ENCODE data around the gene SCUBE2.
"Not testable (repeated sequence)": the region's sequence is repeated elsewhere in the genome, so short reads cannot be mapped to it uniquely, and the experiment has no call there.

Gene SCUBE2

GRCh38 chr11:8988329-8989234, 102.8 kb downstream of the SCUBE2 start:
- no peak for DNase-seq (ENCODE audit: low read depth, low spot score)
- no peak overlapping the region for H3K4me3 ChIP-seq (ENCODE audit: low read length)

- H3K4me3 ChIP-seq (ENCODE audit: low read length): no peak overlapping the region
- DNase-seq (ENCODE audit: low read depth, low spot score): no peak
These were observed 104.0 kb downstream of the SCUBE2 start for GRCh38 chr11:8987446-8987845.

DNA sequence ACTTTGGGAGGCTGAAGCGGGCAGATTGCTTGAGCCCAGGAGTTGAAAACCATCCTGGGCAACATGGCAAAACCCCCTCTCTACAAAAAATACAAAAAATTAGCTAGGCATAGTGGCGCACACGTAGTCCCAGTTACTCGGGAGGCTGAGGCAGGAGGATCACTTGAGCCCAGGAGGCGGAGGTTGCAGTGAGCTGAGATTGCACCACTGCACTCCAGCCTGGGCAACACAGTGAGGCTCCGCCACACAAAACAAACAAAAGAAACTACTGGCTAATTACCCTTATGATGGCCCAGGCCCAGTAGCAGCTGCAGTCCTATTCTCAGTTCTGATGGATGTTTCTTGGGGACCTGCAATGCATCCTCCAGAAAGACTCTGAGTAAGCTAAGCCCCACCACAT, 104.6 kb downstream of the SCUBE2 start:
- DNase-seq (ENCODE audit: low read depth, low spot score); H3K4me3 ChIP-seq (ENCODE audit: low read length): not testable (repeated sequence)

DNA sequence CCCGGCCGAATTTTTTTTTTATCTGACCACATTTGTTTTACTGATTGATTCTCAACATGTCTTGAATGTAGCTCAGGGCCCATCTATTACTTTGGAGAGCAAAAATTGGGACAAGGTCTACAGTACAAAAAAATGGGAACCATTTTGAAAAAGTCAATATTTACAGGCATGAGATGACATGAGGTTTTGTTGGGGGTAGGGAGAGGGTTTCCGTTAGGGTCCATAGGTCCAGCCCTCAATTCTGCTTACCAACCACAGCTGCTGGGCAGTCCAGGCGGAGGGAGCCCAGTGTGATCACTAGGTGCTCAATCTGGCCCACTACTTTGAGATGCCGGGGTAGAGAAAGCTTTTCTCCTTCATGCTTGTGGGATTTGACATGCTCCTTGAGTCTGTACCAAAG, 105.9 kb downstream of the SCUBE2 start:
- no peak for DNase-seq (ENCODE audit: low read depth, low spot score)

DNA sequence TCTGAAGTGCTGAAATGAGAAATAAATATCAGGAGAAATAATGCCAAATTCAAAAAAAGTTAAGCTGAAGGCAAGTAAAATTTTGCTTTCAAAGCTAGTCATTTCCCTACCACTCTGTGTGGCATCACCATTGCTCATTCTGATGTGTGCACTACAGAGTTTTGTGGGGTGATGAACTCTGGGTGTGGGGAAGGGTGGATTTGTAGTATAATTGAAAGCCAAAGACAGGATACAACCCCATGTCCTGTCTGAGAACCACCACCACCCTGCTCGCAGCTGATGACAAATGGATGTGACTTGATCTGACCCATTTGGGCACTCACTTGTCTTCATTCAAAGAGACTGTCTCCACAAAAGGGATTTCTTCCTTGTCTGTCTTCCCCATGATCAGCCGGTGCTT, 107.8 kb downstream of the SCUBE2 start:
- DNase-seq (ENCODE audit: low read depth, low spot score): no peak
- H3K4me3 ChIP-seq (ENCODE audit: low read length): no peak overlapping the region

More for the DNA sequence above, 105.9 kb downstream of the SCUBE2 start:
- H3K4me3 ChIP-seq (ENCODE audit: low read length): no peak overlapping the region

- DNase-seq (ENCODE audit: low read depth, low spot score): no peak
These were observed 110.9 kb downstream of the SCUBE2 start for GRCh38 chr11:8980485-8980884.

GRCh38 chr11:8979365-8979764, 112.0 kb downstream of the SCUBE2 start:
- H3K4me3 ChIP-seq (ENCODE audit: low read length); DNase-seq (ENCODE audit: low read depth, low spot score): not testable (repeated sequence)

More at GRCh38 chr11:8980485-8980884, 110.9 kb downstream of the SCUBE2 start:
- H3K4me3 ChIP-seq (ENCODE audit: low read length): no peak overlapping the region

GRCh38 chr11:8973121-8973520, 118.3 kb downstream of the SCUBE2 start:
- no peak for DNase-seq (ENCODE audit: low read depth, low spot score)

GRCh38 chr11:8971924-8972316, 119.5 kb downstream of the SCUBE2 start:
- DNase-seq (ENCODE audit: low read depth, low spot score): no peak
- no peak overlapping the region for H3K4me3 ChIP-seq (ENCODE audit: low read length)

More at GRCh38 chr11:8973121-8973520, 118.3 kb downstream of the SCUBE2 start:
- no peak overlapping the region for H3K4me3 ChIP-seq (ENCODE audit: low read length)

- no peak for DNase-seq (ENCODE audit: low read depth, low spot score)
- no peak overlapping the region for H3K4me3 ChIP-seq (ENCODE audit: low read length)
These were observed 120.0 kb downstream of the SCUBE2 start for GRCh38 chr11:8971196-8971923.

Data from Jurkat, Clone E6-1 (cell line).